Fibroblast of skin of left biceps (primary cell): Measurements from ENCODE around the gene UGT1A9.

Experiments
- DNase-seq, 2 experiments: peaks; one replicate each; pipeline ENCODE4 v3.0.0-alpha.2; 2013; ENCODE audit warnings: low read depth in 2 of 2

Gene UGT1A9

DNA sequence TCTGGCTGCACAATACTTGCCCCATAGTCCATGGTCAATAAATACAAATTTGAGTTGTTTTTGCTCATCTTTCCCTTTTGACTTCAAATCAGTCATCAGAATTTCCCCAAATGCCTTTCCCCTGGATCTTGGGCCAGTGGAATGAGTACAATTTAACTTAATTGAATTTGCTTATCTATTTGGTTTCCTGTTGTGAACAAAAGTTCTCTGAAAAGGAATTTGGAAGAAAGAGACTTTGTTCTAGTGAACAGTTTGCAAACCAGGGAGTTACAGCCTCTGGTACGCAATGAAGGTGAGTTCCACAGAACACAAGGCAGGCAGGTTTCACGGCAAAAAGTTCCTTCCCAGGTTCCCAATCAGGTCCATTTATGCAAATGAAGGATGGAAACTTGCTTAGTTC is 87.2 kb downstream of the UGT1A9 start:
- DNase-seq, result no peak

DNA sequence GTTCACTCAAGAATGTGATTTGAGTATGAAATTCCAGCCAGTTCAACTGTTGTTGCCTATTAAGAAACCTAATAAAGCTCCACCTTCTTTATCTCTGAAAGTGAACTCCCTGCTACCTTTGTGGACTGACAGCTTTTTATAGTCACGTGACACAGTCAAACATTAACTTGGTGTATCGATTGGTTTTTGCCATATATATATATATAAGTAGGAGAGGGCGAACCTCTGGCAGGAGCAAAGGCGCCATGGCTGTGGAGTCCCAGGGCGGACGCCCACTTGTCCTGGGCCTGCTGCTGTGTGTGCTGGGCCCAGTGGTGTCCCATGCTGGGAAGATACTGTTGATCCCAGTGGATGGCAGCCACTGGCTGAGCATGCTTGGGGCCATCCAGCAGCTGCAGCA is 88.3 kb downstream of the UGT1A9 start, which contains the start of gene UGT1A1:
TSS of gene UGT1A1 (plus strand) at position 228 of the 400 bp plus-strand sequence. CDS start at position 246, 18 bp downstream.
- no peak for DNase-seq

DNA sequence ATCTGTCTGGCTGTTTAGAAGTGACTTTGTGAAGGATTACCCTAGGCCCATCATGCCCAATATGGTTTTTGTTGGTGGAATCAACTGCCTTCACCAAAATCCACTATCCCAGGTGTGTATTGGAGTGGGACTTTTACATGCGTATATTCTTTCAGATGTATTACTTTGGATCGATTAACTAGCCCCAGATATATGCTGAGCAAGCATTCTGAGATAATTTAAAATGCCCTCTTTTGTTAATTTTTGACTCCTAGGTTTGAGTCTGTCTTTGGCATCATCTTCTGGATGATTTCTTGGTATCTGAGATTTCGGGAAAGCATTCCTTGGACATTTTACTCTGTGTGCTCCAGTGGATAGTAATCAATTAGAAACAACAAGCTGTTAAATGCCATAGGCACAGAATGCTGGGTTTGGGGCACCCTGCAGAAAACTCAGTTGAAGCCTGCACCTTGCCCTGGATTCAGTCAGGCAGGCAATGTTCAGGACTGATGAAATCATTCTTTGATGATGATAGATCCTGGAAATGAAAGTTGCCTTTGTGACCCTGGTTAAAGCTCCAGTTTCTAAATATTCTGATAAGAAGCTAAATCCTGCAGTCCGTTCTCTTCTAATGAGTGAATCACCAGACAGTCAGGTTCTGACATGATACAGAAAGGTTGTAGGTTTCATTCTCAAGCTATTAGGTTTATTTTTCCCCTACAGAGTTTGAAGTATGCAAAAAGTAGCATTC is 89.5 kb downstream of the UGT1A9 start:
- DNase-seq, result no peak

DNA sequence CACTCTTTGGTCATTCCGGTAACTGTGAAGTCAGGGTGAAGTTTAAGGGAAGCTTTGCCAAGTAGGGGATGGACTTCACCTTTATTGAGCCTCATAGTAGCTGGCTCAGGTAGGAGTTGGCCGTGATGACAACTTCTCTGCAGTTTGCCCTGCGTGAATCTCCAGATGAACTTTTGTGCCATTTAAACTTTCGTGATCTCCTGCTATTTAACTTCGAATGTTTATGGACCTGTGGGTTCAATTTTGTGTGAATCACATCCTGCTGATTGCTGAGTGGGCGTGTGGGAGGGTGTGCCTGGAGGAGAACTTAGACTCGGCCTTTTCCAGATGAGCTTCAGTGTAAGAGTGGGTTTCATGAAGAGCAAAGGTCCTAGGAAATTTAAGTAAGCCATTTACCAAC is 92.6 kb downstream of the UGT1A9 start:
- DNase-seq, result no peak

DNA sequence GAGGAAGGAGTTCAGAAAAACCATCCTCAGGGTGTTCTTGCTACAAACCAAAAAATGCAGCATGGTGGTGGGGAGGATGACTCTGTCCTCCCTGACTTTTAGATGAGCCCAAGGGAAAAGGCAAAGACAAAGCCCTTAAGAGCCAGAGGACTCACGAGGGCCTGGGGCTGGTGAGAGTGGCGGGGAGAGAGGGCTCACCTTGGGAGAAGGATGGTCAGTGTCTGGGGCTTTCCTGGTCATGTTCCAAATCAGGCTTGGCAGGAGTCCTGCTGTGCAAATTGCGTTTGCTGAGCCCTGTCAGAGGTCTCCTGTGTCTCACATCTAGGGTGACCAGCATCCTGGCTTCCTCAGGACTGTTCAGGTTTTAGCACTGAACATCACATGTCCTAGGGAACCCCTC is 93.1 kb downstream of the UGT1A9 start:
- no peak for DNase-seq

DNA sequence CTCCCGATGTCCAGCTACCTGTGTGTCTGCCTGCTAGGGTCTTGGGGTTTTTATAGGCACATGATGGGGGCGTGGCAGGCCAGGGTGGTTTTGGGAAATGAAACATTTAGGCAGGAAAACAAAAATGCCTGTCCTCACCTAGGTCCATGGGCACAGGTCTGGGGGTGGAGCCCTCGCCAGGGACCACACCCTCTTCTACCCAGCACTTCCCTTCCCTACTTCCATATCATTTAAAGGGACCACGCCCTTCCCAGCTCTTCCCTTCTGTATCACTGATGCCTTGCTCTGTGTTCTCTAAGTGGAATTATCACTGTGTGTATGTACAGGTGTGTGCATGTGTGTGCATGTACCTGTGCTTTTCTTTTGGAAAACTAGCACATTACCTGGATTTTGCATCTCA is 94.7 kb downstream of the UGT1A9 start:
- no peak for DNase-seq

DNA sequence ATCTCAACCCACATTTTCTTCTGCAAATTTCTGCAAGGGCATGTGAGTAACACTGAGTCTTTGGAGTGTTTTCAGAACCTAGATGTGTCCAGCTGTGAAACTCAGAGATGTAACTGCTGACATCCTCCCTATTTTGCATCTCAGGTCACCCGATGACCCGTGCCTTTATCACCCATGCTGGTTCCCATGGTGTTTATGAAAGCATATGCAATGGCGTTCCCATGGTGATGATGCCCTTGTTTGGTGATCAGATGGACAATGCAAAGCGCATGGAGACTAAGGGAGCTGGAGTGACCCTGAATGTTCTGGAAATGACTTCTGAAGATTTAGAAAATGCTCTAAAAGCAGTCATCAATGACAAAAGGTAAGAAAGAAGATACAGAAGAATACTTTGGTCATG is 96.4 kb downstream of the UGT1A9 start:
- no peak for DNase-seq

DNA sequence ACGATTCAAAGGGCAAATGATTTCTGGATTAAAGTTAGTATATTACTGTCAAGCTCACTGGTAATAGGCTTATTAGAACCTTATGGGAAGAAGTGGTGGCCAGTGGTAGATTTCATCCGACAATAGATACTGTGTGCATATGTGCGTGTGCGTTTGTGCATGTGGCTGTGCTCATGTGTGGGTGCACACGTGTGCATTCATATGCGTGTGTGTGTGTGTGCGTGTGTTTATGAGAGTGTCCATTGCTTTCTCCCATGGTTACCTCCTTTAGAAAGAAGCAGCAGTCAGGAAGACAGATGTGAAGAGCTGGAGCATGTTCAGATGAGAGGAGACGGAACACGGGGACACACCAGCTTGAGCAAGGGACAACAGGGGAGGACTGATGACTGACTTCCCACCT is 97.6 kb downstream of the UGT1A9 start:
- DNase-seq, result no peak

DNA sequence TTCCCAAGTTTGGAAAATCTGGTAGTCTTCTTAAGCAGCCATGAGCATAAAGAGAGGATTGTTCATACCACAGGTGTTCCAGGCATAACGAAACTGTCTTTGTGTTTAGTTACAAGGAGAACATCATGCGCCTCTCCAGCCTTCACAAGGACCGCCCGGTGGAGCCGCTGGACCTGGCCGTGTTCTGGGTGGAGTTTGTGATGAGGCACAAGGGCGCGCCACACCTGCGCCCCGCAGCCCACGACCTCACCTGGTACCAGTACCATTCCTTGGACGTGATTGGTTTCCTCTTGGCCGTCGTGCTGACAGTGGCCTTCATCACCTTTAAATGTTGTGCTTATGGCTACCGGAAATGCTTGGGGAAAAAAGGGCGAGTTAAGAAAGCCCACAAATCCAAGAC is 100.5 kb downstream of the UGT1A9 start:
- DNase-seq, result no peak

DNA sequence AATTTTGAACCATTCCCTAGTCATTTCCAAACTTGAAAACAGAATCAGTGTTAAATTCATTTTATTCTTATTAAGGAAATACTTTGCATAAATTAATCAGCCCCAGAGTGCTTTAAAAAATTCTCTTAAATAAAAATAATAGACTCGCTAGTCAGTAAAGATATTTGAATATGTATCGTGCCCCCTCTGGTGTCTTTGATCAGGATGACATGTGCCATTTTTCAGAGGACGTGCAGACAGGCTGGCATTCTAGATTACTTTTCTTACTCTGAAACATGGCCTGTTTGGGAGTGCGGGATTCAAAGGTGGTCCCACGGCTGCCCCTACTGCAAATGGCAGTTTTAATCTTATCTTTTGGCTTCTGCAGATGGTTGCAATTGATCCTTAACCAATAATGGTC is 100.9 kb downstream of the UGT1A9 start:
- DNase-seq, result no peak

DNA sequence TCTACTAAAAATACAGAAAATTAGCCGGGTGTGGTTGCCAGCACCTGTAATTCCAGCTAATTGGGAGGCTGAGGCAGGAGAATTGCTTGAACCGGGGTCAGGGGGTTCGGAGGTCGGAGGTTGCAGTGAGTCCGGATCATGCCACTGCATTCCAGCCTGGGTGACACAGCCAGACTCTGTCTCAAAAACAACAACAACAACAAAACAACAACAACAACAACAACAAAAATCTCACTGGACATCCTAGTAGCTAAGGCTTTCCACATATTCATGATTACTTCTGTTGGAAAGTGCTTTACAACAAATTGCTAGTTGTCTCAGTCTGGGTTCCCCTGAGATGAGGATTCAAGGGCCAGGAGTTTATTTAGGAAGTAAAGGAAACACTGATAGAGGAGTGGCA is 102.2 kb downstream of the UGT1A9 start:
- DNase-seq, result no peak

DNA sequence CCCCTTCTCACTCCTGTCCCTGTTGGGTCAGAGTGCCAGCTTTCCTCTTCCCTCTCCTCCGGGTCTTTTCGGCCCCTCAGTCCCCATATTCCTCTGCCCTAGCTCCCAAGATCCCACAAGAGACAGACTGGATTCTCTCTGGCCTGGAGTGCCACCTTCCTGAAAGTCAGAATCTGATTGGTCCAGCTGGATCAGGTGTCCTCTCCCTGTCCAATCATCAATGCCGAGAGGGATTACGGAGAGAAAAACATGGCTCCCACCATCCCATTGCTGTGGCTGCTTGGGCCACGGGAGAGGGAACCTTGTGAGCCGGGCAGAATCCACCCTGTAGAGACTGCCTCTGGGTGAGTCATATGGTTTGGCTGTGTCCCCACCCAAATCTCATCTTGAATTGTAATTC is 103.7 kb downstream of the UGT1A9 start:
- no peak for DNase-seq

DNA sequence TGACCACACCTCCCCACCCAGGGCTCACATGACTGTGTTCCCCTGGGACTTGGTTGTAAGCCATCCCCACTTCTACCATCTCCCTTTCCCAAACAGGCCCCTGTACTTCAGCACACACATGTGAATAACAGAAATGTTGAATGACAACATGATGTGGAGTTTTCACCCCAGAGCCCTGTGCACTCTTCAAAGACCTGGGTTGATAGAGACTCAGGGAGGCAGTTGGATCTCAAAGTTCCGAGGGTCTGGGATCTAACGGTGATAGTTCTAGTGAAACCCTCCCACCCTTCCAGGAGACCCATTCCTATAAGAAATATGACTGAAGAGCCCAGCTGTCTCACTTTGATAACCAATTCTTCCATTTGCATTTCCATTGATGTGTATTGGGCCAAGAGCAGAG is 106.3 kb downstream of the UGT1A9 start, which contains the start of gene MROH2A:
TSS of gene MROH2A (plus strand) at position 301 of the 400 bp plus-strand sequence. CDS start 1,029 bp downstream, outside the sequence.
- DNase-seq, result no peak

DNA sequence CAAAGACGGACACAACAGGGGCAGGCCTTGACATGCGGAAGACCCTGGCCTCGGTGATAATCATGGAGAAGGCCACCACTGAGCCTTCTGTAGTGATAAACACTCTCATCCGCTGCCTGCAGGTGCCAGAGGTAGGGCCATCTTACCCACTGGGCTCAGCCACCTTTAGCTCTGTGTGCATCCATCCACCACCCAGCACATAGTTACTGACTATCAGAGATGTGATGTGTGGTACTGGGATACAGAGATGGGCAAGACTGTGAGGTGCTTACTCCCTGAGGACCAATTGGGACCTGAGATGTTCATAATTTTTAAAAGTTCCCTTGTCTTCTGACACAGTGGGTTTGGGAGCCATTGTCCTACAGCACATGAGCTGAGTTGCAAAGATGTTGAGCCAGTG is 108.0 kb downstream of the UGT1A9 start:
- no peak for DNase-seq

DNA sequence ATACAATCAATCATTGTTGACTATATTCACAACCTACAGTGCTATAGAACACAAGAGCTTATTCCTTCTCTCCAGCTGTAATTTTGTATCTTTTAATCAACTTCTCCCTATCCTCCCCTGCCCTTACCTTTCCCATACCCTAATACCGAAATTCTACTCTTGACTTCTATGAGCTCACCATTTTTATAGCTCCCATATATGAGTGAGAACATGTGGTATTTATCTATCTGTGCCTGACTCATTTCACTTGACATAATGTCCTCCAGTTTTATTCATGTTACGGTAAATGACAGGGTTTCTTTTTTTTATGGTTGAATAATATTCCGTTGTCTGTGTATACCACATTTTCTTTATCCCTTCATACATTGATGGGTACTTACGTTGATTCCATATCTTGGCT is 109.1 kb downstream of the UGT1A9 start:
- no peak for DNase-seq

DNA sequence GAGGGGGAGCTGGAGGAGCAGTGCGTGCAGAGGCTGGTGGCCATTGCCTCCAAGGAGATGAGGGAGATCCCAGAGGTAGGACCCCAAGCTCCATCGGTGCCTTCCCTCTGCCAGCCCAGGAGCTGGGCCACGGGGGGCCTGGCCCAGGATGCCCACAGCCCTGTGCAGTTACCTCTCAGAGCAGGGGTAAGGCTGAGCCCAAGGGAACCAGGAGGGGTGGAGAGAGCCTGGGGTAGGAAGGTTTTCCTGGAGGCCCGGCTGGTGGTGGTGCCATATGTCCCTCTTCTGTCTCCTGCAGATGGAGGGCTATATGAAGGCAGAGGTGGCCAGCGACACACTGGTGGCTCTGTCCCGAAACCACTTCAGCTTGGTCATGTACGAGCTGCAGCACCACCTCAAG is 117.9 kb downstream of the UGT1A9 start:
- DNase-seq, result no peak

DNA sequence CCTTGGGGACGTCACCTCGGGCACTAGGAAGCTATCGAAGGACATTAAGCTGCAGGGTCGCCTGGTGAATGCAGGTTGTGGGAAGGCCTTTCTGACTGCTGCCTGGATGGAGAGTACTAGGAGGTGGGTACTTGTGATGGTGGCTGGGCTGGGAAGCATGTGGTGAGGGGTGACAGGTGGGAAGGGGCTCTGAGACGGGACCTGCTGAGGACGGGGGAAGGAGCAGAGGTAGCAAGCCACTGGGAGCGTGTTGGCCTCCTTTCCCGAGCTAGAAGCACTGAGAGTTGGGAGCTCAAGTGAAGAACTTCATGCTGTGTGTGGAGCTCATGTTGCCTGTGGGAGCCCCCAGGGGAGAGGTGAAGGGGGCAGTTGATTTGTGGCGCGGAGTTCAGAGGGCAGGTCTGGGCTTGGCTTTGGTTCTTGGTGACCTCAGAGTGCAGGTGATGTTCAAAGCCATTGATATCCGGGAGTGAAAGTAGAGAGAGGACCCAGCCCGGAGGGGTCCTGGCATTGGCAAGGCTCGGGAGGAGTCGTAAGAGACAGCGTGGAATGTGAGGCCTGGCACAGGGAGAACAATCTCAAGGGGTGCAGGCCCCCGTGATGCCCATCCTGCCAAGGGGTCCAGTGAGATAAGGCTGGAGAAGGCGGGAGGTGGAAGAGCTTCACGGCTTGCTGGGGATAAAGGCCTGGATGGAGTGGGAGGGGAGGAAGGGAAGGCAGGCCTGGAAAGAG is 119.6 kb downstream of the UGT1A9 start:
- DNase-seq, result no peak

DNA sequence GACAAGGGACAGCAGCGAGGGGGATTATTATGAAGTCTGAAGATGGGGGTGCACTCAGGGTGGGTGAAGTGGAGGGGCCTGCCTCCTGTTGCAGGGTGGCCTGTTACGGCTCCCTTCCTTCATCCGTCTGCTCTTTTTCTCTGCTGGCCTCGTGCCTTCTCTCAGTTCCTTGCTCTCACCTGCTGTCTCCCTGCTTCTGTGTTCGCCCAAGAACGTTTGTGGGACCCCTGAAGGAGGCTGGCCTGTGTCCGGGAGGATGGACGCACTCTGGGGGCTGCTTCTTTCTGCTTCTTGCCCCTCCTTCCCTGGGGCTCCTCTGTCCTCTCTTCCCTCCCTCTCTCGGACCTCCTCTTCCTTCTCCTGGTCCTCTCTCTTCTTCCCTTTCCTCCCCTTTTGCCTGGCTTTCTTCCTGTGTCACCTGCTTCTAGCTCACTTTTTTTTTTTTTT is 120.2 kb downstream of the UGT1A9 start:
- DNase-seq, result no peak

DNA sequence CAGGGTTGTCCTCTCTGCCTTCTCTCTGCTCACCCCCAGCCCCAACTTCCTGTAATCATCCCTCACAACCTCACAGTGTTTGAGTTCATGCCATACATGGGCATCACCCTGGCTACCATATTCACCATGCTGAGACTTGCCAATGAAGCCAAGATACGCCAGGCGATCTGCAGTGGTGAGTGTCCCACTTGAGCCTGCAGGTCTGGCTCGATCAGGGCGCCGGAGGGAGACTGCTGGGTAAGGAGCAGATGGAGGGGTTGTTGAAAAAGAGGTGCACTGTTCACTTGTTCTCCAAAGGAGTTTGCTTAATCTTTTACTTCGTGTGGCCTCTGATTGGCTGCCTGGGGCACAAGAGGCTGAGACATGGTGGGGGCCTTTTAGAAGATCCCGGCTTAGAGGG is 121.0 kb downstream of the UGT1A9 start:
- DNase-seq, result no peak

DNA sequence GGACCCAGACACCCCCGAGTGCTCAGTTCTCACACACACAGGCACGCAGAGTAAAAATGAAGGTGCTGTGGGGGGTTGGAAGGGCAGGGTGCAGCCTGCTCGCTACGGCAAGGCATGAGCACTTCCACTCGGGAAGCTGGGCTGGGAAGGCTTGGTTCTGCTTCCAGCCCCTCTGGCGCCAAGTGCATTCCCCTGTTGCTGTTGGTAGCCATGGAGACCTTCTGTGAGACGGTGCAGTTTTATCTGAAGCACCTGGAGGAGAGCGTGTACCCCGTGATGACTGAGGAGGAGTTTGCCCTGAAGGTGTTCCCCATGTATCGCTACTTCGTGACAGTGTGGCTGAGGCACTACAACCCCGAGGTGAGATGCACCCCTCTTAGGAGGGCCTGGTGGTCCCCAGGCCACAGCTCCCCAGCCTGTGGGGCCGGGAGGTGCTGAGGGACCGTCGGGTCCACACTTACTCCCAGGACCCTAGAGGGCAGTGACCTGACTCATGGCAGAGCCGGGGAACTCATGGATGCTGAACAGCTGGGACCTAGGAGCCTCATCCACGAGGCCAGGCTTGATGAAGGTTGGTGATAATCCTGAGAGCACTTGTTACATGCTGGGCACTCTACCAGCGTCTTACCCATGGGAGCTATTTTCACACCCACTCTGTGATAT is 121.9 kb downstream of the UGT1A9 start:
- DNase-seq, result no peak

DNA sequence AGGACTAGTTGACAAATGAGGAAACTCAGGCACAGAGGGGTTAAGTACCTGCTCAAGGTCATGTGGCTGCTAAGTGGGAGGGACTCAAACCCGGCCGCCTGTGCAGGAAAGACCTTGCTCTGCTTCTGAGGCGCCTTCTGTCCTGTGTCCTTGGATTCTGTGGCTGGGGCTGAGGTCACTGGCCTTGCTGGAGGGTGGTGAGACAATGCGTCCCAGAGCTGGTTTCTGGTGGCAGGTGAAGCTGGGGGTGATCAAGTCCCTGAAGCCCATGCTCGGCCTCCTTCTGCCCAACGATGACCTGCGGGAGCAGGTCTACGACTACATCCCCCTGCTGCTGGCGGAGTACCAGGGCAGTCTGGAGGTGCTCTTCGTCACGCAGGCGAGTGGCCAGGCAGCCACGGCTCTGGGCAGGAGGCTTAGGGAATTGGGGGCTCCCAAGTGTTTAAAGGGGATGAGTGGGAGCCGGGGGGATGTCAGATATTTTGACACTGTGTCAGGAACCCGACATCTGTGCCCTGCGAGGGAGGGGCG is 122.5 kb downstream of the UGT1A9 start:
- DNase-seq, result no peak

DNA sequence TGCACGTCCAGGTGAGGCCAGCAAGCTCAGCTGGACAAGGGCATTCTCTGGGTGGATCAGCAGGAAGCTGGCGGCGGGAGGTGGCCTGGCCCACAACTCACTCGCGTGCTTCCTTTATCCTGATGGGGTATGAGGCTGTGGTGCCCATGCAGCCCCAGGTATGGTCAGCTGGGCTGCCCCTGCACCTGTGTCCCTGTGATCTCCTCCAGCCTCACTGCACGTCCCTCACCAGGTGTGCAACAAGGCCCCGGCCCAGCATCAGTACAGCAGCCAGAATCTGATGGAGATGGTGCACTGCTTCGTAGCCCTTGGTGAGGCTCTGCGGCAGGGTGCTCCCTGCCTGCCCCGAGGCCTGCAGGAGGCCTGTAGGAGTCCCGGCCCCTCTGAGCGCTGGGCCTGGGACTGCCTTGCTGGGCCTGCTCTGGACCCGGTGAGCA is 124.1 kb downstream of the UGT1A9 start:
- DNase-seq, result no peak
